K562 (cell line): Measurements from ENCODE around the gene CSTA. TPM values are rescaled to one million over a fixed set of nuclear protein-coding genes. Genes with fewer than 3 reads are reported as not detected.

Source experiments
- AFF1 ChIP-seq, 2 experiments: fragments of 450-650 bp; IDR thresholded peaks; 2 replicates each; pipeline ENCODE4 v1.6.1; 2018; ENCODE audit warnings: mild to moderate bottlenecking in 2 of 2, low read depth in 1 of 2; ENCODE audit not compliant: partially characterized antibody in 2 of 2
- CBFA2T3 ChIP-seq: fragments of 450-650 bp; IDR thresholded peaks from 2 replicates; pipeline ENCODE4 v1.6.1; 2017
- CEBPZ ChIP-seq: fragments of 150-350 bp; IDR thresholded peaks from 2 replicates; pipeline ENCODE4 v1.6.1; 2014; ENCODE audit warnings: low read depth, mild to moderate bottlenecking, low read length, borderline replicate concordance
- DACH1 ChIP-seq: fragments of 450-650 bp; IDR thresholded peaks from 2 replicates; pipeline ENCODE4 v1.6.1; 2018; ENCODE audit not compliant: partially characterized antibody
- ELK1 ChIP-seq: sonication (generic); formaldehyde crosslinking; IDR thresholded peaks from 2 replicates; pipeline ENCODE4 v1.8.1; 2022; ENCODE audit warnings: missing genetic modification reagents
- EP300 ChIP-seq: IDR thresholded peaks from 2 replicates; pipeline ENCODE4 v1.6.1; 2012; ENCODE audit warnings: low read length, improper control_type of control experiment
- GTF2A2 ChIP-seq: IDR thresholded peaks from 2 replicates; pipeline ENCODE4 v1.6.1; 2016; ENCODE audit warnings: mild to moderate bottlenecking, missing genetic modification characterization, missing compliant biosample characterization
- HEY1 ChIP-seq: fragments of 250-450 bp; sonication (Bioruptor Pico); IDR thresholded peaks from 2 replicates; pipeline ENCODE4 v1.5.0; 2020; ENCODE audit warnings: mild to moderate bottlenecking, moderate library complexity, borderline replicate concordance
- ILK ChIP-seq: fragments of 450-650 bp; IDR thresholded peaks from 2 replicates; pipeline ENCODE4 v1.6.1; 2016; ENCODE audit warnings: missing genetic modification characterization, low read depth, mild to moderate bottlenecking, missing compliant biosample characterization, moderate library complexity, borderline replicate concordance
- MEF2A ChIP-seq: IDR thresholded peaks from 2 replicates; pipeline ENCODE4 v1.6.1; 2011; ENCODE audit warnings: low read depth, mild to moderate bottlenecking, low read length, moderate library complexity; ENCODE audit not compliant: control insufficient read depth
- NCOR1 ChIP-seq: fragments of 450-650 bp; IDR thresholded peaks from 2 replicates; pipeline ENCODE4 v1.6.1; 2016; ENCODE audit warnings: mild to moderate bottlenecking, moderate library complexity
- NFE2 ChIP-seq: IDR thresholded peaks from 2 replicates; pipeline ENCODE4 v1.6.1; 2014; ENCODE audit warnings: antibody characterized with exemption, low read depth
- NFIC ChIP-seq: fragments of 450-650 bp; IDR thresholded peaks from 2 replicates; pipeline ENCODE4 v1.6.1; 2017; ENCODE audit warnings: mild to moderate bottlenecking, inconsistent platforms
- PHF20 ChIP-seq: fragments of 450-650 bp; IDR thresholded peaks from 2 replicates; pipeline ENCODE4 v1.6.1; 2018; ENCODE audit not compliant: partially characterized antibody
- ZBTB7A ChIP-seq: IDR thresholded peaks from 2 replicates; pipeline ENCODE4 v1.6.1; 2011; ENCODE audit warnings: low read depth, mild to moderate bottlenecking, low read length, moderate library complexity, borderline replicate concordance; ENCODE audit not compliant: control insufficient read depth
- ZNF217 ChIP-seq: sonication (generic); formaldehyde crosslinking; IDR thresholded peaks from 2 replicates; pipeline ENCODE4 v1.8.0; 2022; ENCODE audit warnings: mild to moderate bottlenecking, missing genetic modification reagents
- ZNF695 ChIP-seq: fragments of 450-650 bp; formaldehyde crosslinking; IDR thresholded peaks from 2 replicates; pipeline ENCODE4 v1.4.0; 2020; ENCODE audit warnings: mild to moderate bottlenecking, moderate library complexity
- polyA plus RNA-seq, 8 experiments: library from polyadenylated mRNA; depleted of rRNA in 4 of 8; stranded (reverse) in 5 of 8; unstranded in 3 of 8; fragments of >200 nt; fragmentation: Nextera tagmentation in 2 of 8; fragmentation: Illumina TruSeq in 1 of 8; extraction: Ambion mirVana in 2 of 8; extraction: Trizol in 1 of 8; gene quantifications; 2 replicates each; pipeline versions ENCODE4 v1.2.1 to v1.2.3, GENCODE V29; 2011 to 2014; ENCODE audit warnings: inconsistent platforms in 1 of 8, missing spikeins in 1 of 8
- total RNA-seq, 7 experiments: library from RNA; depleted of rRNA in 6 of 7; stranded (reverse); fragments of >200 nt in 6 of 7; fragmentation: Illumina TruSeq in 2 of 7; extraction: Trizol in 2 of 7; gene quantifications; 2 replicates each; pipeline versions ENCODE4 v1.2.1 to v1.2.3, GENCODE V29; 2011 to 2021; ENCODE audit warnings: low replicate concordance in 1 of 7
- TF ChIP-seq, protein P1 (sequence below): fragments of 250-450 bp; sonication (Bioruptor Pico); IDR thresholded peaks from 2 replicates; pipeline ENCODE4 v1.8.0; 2022; ENCODE audit warnings: moderate library complexity, mild to moderate bottlenecking, inconsistent platforms

Gene CSTA
- total and polyA plus RNA-seq, 9 of the 15 experiments (the other 6 are each of a cell fraction or from before 2014, with no cell fraction given) = 0.11 to 3.1 (median 1.1) TPM

DNA sequence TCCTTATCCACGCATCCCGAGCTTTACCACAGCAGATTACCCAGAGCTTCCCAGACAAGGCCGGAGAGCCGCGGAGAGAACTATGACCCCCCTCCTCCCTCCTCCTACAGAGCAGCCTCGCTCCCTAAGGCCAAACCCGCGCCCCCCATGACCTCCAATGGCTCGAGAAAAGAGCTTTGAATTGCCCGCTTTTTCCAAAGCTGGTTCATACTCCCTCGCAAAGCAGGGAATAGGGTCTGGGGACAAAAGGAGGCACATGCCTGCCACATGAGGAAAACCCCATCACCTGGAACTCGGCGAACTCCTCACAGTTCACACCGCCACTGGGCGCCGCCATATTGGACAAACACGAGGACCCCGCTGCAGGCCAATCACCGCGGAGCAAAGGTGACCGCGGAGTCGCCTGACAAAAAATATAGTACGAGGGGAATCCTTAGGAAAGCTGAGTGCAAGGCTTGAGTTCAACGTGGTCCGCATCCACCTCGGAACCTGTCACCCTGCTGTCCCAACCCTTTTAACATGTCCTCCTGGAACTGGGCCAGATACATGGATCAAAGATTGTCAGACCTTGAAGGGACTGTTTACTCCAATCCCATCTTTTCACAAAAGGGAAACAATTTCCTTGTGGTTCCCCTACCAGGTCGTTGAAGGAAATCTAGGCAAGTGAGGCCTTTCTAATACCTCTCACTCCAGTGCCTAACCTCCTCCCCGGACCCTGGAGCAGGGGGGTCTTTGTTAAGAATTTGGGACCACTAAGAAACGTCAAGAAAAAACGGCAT lies 58.0 kb downstream of the CSTA start, which contains the start of gene MIX23 (continued):
- TF ChIP-seq NCOR1 (no peak), CBFA2T3 (no peak), EP300 (no peak), ZNF695 (CRISPR knock-in tag) (no peak), AFF1 (IDR thresholded peaks at IDR 0.05; ENCODE audit: low read depth in 1 of 2, partially characterized antibody in 2 of 2) (peak in 1 of 2 experiments; percentile 35), HEY1 (CRISPR knock-in tag) (no peak), GTF2A2 (tag) (no peak), ELK1 (no peak), ZNF217 (CRISPR knock-in tag) (no peak), ZBTB7A (no peak), ILK (tag) (no peak), DACH1 (no peak), NFE2 (no peak), PHF20 (peak; percentile 95), CEBPZ (no peak), MEF2A (no peak), NFIC (peak; percentile 78)
- TF ChIP-seq, protein P1, sequence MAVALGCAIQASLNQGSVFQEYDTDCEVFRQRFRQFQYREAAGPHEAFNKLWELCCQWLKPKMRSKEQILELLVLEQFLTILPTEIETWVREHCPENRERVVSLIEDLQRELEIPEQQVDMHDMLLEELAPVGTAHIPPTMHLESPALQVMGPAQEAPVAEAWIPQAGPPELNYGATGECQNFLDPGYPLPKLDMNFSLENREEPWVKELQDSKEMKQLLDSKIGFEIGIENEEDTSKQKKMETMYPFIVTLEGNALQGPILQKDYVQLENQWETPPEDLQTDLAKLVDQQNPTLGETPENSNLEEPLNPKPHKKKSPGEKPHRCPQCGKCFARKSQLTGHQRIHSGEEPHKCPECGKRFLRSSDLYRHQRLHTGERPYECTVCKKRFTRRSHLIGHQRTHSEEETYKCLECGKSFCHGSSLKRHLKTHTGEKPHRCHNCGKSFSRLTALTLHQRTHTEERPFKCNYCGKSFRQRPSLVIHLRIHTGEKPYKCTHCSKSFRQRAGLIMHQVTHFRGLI (CRISPR knock-in tag) = no peak
